GM12801 (cell line): Measurements from ENCODE around the gene RAPGEF6.

Source experiments
- CTCF ChIP-seq: IDR thresholded peaks from one replicate; pipeline ENCODE4 v1.5.1; 2011; ENCODE audit warnings: control low read depth; ENCODE audit not compliant: insufficient read length; ENCODE audit errors: extremely low read depth

RAPGEF6 gene

GRCh38 chr5:131536850-131537448 is 98.1 kb downstream of the RAPGEF6 start:
- TF ChIP-seq CTCF: no peak

- TF ChIP-seq CTCF: no peak
These were observed 98.7 kb downstream of the RAPGEF6 start for GRCh38 chr5:131536211-131536826.

GRCh38 chr5:131534974-131535373 is 100.1 kb downstream of the RAPGEF6 start:
- no peak for TF ChIP-seq CTCF

- TF ChIP-seq CTCF: no peak
These were observed 101.2 kb downstream of the RAPGEF6 start for GRCh38 chr5:131533836-131534235.

GRCh38 chr5:131532031-131532640 is 102.9 kb downstream of the RAPGEF6 start:
- no peak for TF ChIP-seq CTCF

GRCh38 chr5:131530706-131531331 is 104.2 kb downstream of the RAPGEF6 start:
- no peak for TF ChIP-seq CTCF

GRCh38 chr5:131528682-131529081 is 106.3 kb downstream of the RAPGEF6 start:
- no peak for TF ChIP-seq CTCF
